Measurements from ENCODE around the gene EFCAB12. TPM values are rescaled to one million over a fixed set of nuclear protein-coding genes. Genes with fewer than 3 reads are reported as not detected.

Gene EFCAB12
- 1 to 10 TPM in 1 of 2 donors, under 1 TPM in 1; under 0.01 to 1.3 TPM for total RNA-seq

DNA sequence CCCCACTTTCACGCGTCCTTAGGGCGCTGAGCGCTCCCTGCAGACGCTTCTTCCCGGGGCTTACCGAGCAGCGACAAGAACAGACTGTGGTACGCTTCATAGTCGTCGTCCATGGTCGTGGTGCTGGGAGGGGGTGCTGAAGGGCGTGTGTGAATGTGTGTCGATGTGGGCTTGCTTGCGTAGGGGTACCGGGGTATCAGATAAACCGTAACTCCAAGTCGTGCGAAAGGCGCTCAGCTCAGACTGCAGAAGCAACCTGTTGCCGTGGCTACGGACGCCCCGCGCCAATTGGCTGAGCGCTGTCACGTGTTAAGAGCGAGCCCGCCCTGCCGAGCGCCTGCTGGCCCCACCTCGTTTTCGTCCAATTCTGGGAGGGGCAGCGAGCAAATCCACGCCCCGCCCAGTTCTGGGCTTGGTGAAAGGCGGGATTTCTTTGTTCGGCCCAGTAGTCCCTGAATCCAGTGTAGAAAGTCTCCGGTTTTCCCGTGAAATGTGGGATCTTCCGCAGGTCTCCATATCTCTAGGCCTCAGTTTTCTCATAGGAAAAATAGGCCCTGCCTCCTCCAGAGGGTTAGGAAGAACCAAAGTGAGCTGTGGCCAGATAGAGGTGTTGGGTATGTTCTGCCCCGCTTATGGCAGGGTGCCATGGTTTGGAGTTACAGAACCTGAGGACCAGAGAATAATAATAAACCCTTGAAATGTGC is at the start of gene EFCAB12:
EFCAB12 (minus strand) TSS at position 261 of the 704 bp plus-strand sequence; CDS start at position 113, 148 bp downstream.
- Histone ChIP-seq H3K27me3 (no peaks in the 10 kb centered on the region), H3K9me3 (no peaks in the 10 kb centered on the region), H3K4me1 (peaks cover 18% of the 10 kb centered on the region), H3K4me3 (peak within 1 kb of the TSS in 1 of 2 donors; percentile 6), H3K36me3 (replicated peaks in 1 of 2; ENCODE audit: insufficient read depth in 1 of 2, low read depth in 2 of 2) (peaks cover 0 to 22% of the 10 kb centered on the region in 2 donors), H3K27ac (peak within 1 kb of the TSS; percentile 6 to 73 (median 58))
- WGBS, 2 donors: 1 to 7% methylated on average over 10 to 42 of the region's 42 CpGs
- TF ChIP-seq, protein P1, sequence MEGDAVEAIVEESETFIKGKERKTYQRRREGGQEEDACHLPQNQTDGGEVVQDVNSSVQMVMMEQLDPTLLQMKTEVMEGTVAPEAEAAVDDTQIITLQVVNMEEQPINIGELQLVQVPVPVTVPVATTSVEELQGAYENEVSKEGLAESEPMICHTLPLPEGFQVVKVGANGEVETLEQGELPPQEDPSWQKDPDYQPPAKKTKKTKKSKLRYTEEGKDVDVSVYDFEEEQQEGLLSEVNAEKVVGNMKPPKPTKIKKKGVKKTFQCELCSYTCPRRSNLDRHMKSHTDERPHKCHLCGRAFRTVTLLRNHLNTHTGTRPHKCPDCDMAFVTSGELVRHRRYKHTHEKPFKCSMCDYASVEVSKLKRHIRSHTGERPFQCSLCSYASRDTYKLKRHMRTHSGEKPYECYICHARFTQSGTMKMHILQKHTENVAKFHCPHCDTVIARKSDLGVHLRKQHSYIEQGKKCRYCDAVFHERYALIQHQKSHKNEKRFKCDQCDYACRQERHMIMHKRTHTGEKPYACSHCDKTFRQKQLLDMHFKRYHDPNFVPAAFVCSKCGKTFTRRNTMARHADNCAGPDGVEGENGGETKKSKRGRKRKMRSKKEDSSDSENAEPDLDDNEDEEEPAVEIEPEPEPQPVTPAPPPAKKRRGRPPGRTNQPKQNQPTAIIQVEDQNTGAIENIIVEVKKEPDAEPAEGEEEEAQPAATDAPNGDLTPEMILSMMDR (IDR thresholded peaks at IDR 0.05): no peak
- TF ChIP-seq POLR2A (IDR thresholded peaks at IDR 0.05): peak in 2 of 3 donors; percentile 39 to 42
- intact Hi-C loops (cut with DNase I): no loop called here
- ATAC-seq: peak; percentile 98
- DNase-seq: peak; percentile 96 to 98 (median 96)

DNA sequence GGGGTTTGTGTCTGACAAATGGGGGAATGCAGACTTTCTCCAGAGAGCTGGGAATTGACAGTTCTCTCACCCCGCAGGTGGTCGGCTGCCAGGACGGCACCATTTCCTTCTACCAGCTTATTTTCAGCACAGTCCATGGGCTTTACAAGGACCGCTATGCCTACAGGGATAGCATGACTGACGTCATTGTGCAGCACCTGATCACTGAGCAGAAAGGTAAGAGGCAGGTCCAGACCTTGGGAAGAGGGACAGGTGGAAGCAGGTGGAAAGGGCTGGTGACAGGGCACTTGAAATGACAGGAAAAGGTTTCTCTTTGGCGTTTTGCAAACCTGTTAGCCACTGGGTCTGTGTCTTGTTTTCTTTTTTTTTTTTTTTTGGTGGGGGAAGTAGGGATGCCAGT is 48.1 kb upstream of the EFCAB12 start:
- peak; percentile 70 to 91 (median 78) for DNase-seq
- TF ChIP-seq, protein P1 (IDR thresholded peaks at IDR 0.05): no peak
- TF ChIP-seq POLR2A (IDR thresholded peaks at IDR 0.05): no peak
- no peak overlapping the region for H3K4me3 ChIP-seq
- 46 to 55% methylated on average over 6 of the region's 6 CpGs for WGBS, 2 donors
- peaks cover 6% of the 10 kb centered on the region for H3K4me1 ChIP-seq
- H3K27me3 ChIP-seq: no peaks in the 10 kb centered on the region
- intact Hi-C loops (cut with DNase I): no loop called here
- peak; percentile 95 for ATAC-seq
- H3K36me3 ChIP-seq (replicated peaks in 1 of 2; ENCODE audit: insufficient read depth in 1 of 2, low read depth in 2 of 2): peaks cover 1 to 16% of the 10 kb centered on the region in 2 donors
- H3K27ac ChIP-seq: peak overlapping the region in 3 of 4 donors; percentile 11 to 66 (median 37)
- H3K9me3 ChIP-seq: no peaks in the 10 kb centered on the region

- intact Hi-C loops (cut with DNase I): no loop called here
- WGBS, 2 donors: 94 to 96% methylated on average over 3 of the region's 3 CpGs
- no peak for TF ChIP-seq POLR2A (IDR thresholded peaks at IDR 0.05)
- TF ChIP-seq, protein P1 (IDR thresholded peaks at IDR 0.05): no peak
- Histone ChIP-seq H3K4me1 (peaks cover 6% of the 10 kb centered on the region), H3K36me3 (replicated peaks in 1 of 2; ENCODE audit: insufficient read depth in 1 of 2, low read depth in 2 of 2) (peaks cover 0 to 19% of the 10 kb centered on the region in 2 donors), H3K27me3 (no peaks in the 10 kb centered on the region), H3K27ac (no peak overlapping the region), H3K9me3 (no peaks in the 10 kb centered on the region), H3K4me3 (no peak overlapping the region)
- DNase-seq: no peak
- ATAC-seq: no peak
These were observed 47.4 kb upstream of the EFCAB12 start for GRCh38 chr3:129475863-129476262.

GRCh38 chr3:129474984-129475804 is 46.8 kb upstream of the EFCAB12 start:
- WGBS, 2 donors: 93 to 94% methylated on average over 10 of the region's 10 CpGs

More at GRCh38 chr3:129474984-129475804, 46.8 kb upstream of the EFCAB12 start:
- Histone ChIP-seq H3K36me3 (replicated peaks in 1 of 2; ENCODE audit: insufficient read depth in 1 of 2, low read depth in 2 of 2) (peaks cover 0 to 15% of the 10 kb centered on the region in 2 donors), H3K4me1 (peaks cover 6% of the 10 kb centered on the region), H3K27me3 (no peaks in the 10 kb centered on the region), H3K9me3 (no peaks in the 10 kb centered on the region), H3K27ac (no peak overlapping the region), H3K4me3 (no peak overlapping the region)
- TF ChIP-seq, protein P1 (IDR thresholded peaks at IDR 0.05): no peak
- no peak for TF ChIP-seq POLR2A (IDR thresholded peaks at IDR 0.05)
- no peak for ATAC-seq
- no peak for DNase-seq
- intact Hi-C loops (cut with DNase I): no loop called here

Data from body of pancreas (tissue), 4 donors.